ENCODE measurements around the gene TRERF1. TPM values are rescaled to one million over a fixed set of nuclear protein-coding genes. Genes with fewer than 3 reads are reported as not detected.

Gene TRERF1
- total and polyA plus RNA-seq, 2 experiments from 2014 or later = 3.2 to 5.1 TPM

GRCh38 chr6:42254505-42254904, 197.2 kb downstream of the TRERF1 start:
- Histone ChIP-seq H3K4me3 (no peak overlapping the region), H2AFZ (no peak overlapping the region), H3K4me1 (ENCODE audit: insufficient read depth) (peaks cover 9% of the 10 kb centered on the region), H3K27me3 (no peaks in the 10 kb centered on the region), H3K36me3 (replicated peaks; ENCODE audit: insufficient read depth, low read depth) (no peaks in the 10 kb centered on the region), H3K79me2 (no peaks in the 10 kb centered on the region), H3K9me2 (replicated peaks; ENCODE audit: insufficient read depth) (no peaks in the 10 kb centered on the region), H3K4me2 (no peak overlapping the region), H4K20me1 (ENCODE audit: insufficient read depth, poor library complexity, severe bottlenecking) (no peaks in the 10 kb centered on the region), H3K27ac (no peak overlapping the region), H3K9me3 (ENCODE audit: low read depth) (no peaks in the 10 kb centered on the region)
- WGBS (ENCODE audit: low lambda C conversion rate, missing lambda C conversion rate) = 94% methylated on average over 9 of the region's 9 CpGs
- no peak for DNase-seq (ENCODE audit: low spot score)
- TF ChIP-seq EZH2phosphoT487 (IDR thresholded peaks at IDR 0.05; ENCODE audit: low read depth, severe bottlenecking, unreplicated experiment) (no peak), EZH2 (IDR thresholded peaks at IDR 0.05; ENCODE audit: borderline replicate concordance) (no peak), CTCF (IDR thresholded peaks at IDR 0.05; ENCODE audit: poor library complexity) (no peak)

GRCh38 chr6:42251911-42252637, 199.7 kb downstream of the TRERF1 start:
- no peak overlapping the region for H3K4me2 ChIP-seq
- TF ChIP-seq CTCF (IDR thresholded peaks at IDR 0.05; ENCODE audit: poor library complexity) = no peak
- no peak for TF ChIP-seq EZH2 (IDR thresholded peaks at IDR 0.05; ENCODE audit: borderline replicate concordance)
- TF ChIP-seq EZH2phosphoT487 (IDR thresholded peaks at IDR 0.05; ENCODE audit: low read depth, severe bottlenecking, unreplicated experiment) = no peak
- H3K27me3 ChIP-seq = no peaks in the 10 kb centered on the region
- H3K27ac ChIP-seq = peak overlapping the region; percentile 60
- H3K79me2 ChIP-seq = no peaks in the 10 kb centered on the region
- H4K20me1 ChIP-seq (ENCODE audit: insufficient read depth, poor library complexity, severe bottlenecking) = no peaks in the 10 kb centered on the region
- H2AFZ ChIP-seq = no peak overlapping the region
- no peaks in the 10 kb centered on the region for H3K36me3 ChIP-seq (replicated peaks; ENCODE audit: insufficient read depth, low read depth)
- H3K4me3 ChIP-seq = no peak overlapping the region
- H3K9me3 ChIP-seq (ENCODE audit: low read depth) = no peaks in the 10 kb centered on the region
- peak; percentile 55 for DNase-seq (ENCODE audit: low spot score)
- H3K9me2 ChIP-seq (replicated peaks; ENCODE audit: insufficient read depth) = no peaks in the 10 kb centered on the region
- 64% methylated on average over 9 of the region's 9 CpGs for WGBS (ENCODE audit: low lambda C conversion rate, missing lambda C conversion rate)
- H3K4me1 ChIP-seq (ENCODE audit: insufficient read depth) = peaks cover 9% of the 10 kb centered on the region

- H3K27me3 ChIP-seq = no peaks in the 10 kb centered on the region
- WGBS (ENCODE audit: low lambda C conversion rate, missing lambda C conversion rate) = 89% methylated on average over 1 of the region's 1 CpG
- H3K36me3 ChIP-seq (replicated peaks; ENCODE audit: insufficient read depth, low read depth) = no peaks in the 10 kb centered on the region
- H3K27ac ChIP-seq = no peak overlapping the region
- no peaks in the 10 kb centered on the region for H3K9me3 ChIP-seq (ENCODE audit: low read depth)
- TF ChIP-seq CTCF (IDR thresholded peaks at IDR 0.05; ENCODE audit: poor library complexity) (no peak), EZH2 (IDR thresholded peaks at IDR 0.05; ENCODE audit: borderline replicate concordance) (no peak), EZH2phosphoT487 (IDR thresholded peaks at IDR 0.05; ENCODE audit: low read depth, severe bottlenecking, unreplicated experiment) (no peak)
- H3K4me3 ChIP-seq = no peak overlapping the region
- H3K79me2 ChIP-seq = no peaks in the 10 kb centered on the region
- no peak for DNase-seq (ENCODE audit: low spot score)
- no peak overlapping the region for H3K4me2 ChIP-seq
- H2AFZ ChIP-seq = no peak overlapping the region
- H3K9me2 ChIP-seq (replicated peaks; ENCODE audit: insufficient read depth) = no peaks in the 10 kb centered on the region
- H3K4me1 ChIP-seq (ENCODE audit: insufficient read depth) = peaks cover 9% of the 10 kb centered on the region
- no peaks in the 10 kb centered on the region for H4K20me1 ChIP-seq (ENCODE audit: insufficient read depth, poor library complexity, severe bottlenecking)
Measured at GRCh38 chr6:42251500-42251899, 200.2 kb downstream of the TRERF1 start.
